SK-N-SH (cell line): ENCODE results near the gene RGL1.

Experiments used
- CTCF ChIP-seq: fragments of 200-600 bp; sonication (generic); IDR thresholded peaks from 2 replicates; pipeline ENCODE4 v1.6.1; 2017; ENCODE audit warnings: antibody characterized with exemption, mild to moderate bottlenecking, moderate library complexity
- EP300 ChIP-seq, 2 experiments: IDR thresholded peaks; 2 replicates each; pipeline versions ENCODE4 v1.4.0 to v1.6.1; 2012; ENCODE audit warnings: borderline replicate concordance in 1 of 2, low read depth in 1 of 2, low read length in 1 of 2
- EZH2phosphoT487 ChIP-seq: fragments of 200-600 bp; sonication (generic); IDR thresholded peaks from 2 replicates; pipeline ENCODE4 v1.6.1; 2017; ENCODE audit warnings: low read depth, mixed run types, mild to moderate bottlenecking, antibody characterized with exemption, moderate library complexity, borderline replicate concordance
- GABPA ChIP-seq: IDR thresholded peaks from 2 replicates; pipeline ENCODE4 v1.4.0; 2012; ENCODE audit warnings: low read depth, mild to moderate bottlenecking
- JUND ChIP-seq: IDR thresholded peaks from 2 replicates; pipeline ENCODE4 v1.4.0; 2012
- MAX ChIP-seq: IDR thresholded peaks from 2 replicates; pipeline ENCODE4 v1.4.0; 2012; ENCODE audit warnings: low read depth
- POLR2AphosphoS5 ChIP-seq: IDR thresholded peaks from 2 replicates; pipeline ENCODE4 v1.6.1; 2012; ENCODE audit warnings: low read depth, low read length
- RCOR1 ChIP-seq: fragments of 150-350 bp; IDR thresholded peaks from 2 replicates; pipeline ENCODE4 v1.6.1; 2017; ENCODE audit warnings: antibody characterized with exemption, low read length
- RXRA ChIP-seq: IDR thresholded peaks from 2 replicates; pipeline ENCODE4 v1.4.0; 2012; ENCODE audit warnings: low read depth, mild to moderate bottlenecking, borderline replicate concordance
- TAF1 ChIP-seq: IDR thresholded peaks from 2 replicates; pipeline ENCODE4 v1.6.1; 2012; ENCODE audit warnings: low read depth, mild to moderate bottlenecking, low read length, moderate library complexity, borderline replicate concordance

GRCh38 chr1:183881387-183882131, 76.6 kb downstream of the RGL1 start:
- TF ChIP-seq EP300 (IDR thresholded peaks at IDR 0.05; ENCODE audit: borderline replicate concordance in 1 of 2, low read depth in 1 of 2, low read length in 1 of 2), result peak in 1 of 2 experiments; percentile 25; a peak in 1 of 4 replicates
- no peak for TF ChIP-seq CTCF
- no peak; the same call in 1 of the 2 replicates for TF ChIP-seq MAX
- TF ChIP-seq EZH2phosphoT487, result no peak
- TF ChIP-seq TAF1, result no peak
- TF ChIP-seq GABPA, result no peak
- TF ChIP-seq POLR2AphosphoS5, result no peak; the same call in 1 of the 2 replicates
- peak; percentile 80 for TF ChIP-seq JUND
- TF ChIP-seq RCOR1, result no peak
- no peak; the same call in 1 of the 2 replicates for TF ChIP-seq RXRA
